GM18519 (cell line): ENCODE measurements around the gene HLA-B.
"Not testable (repeated sequence)": the region's sequence is repeated elsewhere in the genome, so short reads cannot be mapped to it uniquely, and the experiment has no call there.

ENCODE experiments used
- ATAC-seq: cut with Tn5 transposase; IDR thresholded peaks from one replicate; pipeline ENCODE4 v1.9.1; 2021; ENCODE audit warnings: mild to moderate bottlenecking, moderate library complexity; ENCODE audit not compliant: unreplicated experiment, low FRiP score

The HLA-B gene

GRCh38 chr6:31385041-31385440 lies 28.1 kb upstream of the HLA-B start:
- no peak for ATAC-seq

- ATAC-seq: no peak
Measured at GRCh38 chr6:31383149-31383548, 26.2 kb upstream of the HLA-B start.

GRCh38 chr6:31381666-31382065 lies 24.7 kb upstream of the HLA-B start:
- no peak for ATAC-seq

- ATAC-seq: no peak
Measured at GRCh38 chr6:31379850-31380249, 22.9 kb upstream of the HLA-B start.

- no peak for ATAC-seq
Measured at GRCh38 chr6:31378721-31379103, 21.7 kb upstream of the HLA-B start.

- ATAC-seq: no peak
Measured at GRCh38 chr6:31378062-31378720, 21.2 kb upstream of the HLA-B start.

GRCh38 chr6:31377029-31377428 lies 20.1 kb upstream of the HLA-B start:
- ATAC-seq: no peak

GRCh38 chr6:31375699-31376098 lies 18.7 kb upstream of the HLA-B start:
- no peak for ATAC-seq

- ATAC-seq: not testable (repeated sequence)
Measured at GRCh38 chr6:31374118-31374517, 17.1 kb upstream of the HLA-B start.

- ATAC-seq: no peak
Measured at GRCh38 chr6:31368461-31368860, 11.5 kb upstream of the HLA-B start.

- ATAC-seq: no peak
Measured at GRCh38 chr6:31366693-31367470, 9.9 kb upstream of the HLA-B start.

GRCh38 chr6:31365864-31366263 lies 8.9 kb upstream of the HLA-B start:
- no peak for ATAC-seq

- ATAC-seq: no peak
Measured at GRCh38 chr6:31363811-31364210, 6.8 kb upstream of the HLA-B start.

- no peak for ATAC-seq
Measured at GRCh38 chr6:31362751-31363150, 5.8 kb upstream of the HLA-B start.

- ATAC-seq: no peak
Measured at GRCh38 chr6:31359581-31359980, 2.6 kb upstream of the HLA-B start.

GRCh38 chr6:31358302-31358701 lies 1.3 kb upstream of the HLA-B start:
- ATAC-seq: no peak

- no peak for ATAC-seq
Measured at GRCh38 chr6:31357886-31358285, 907 bp upstream of the HLA-B start.

GRCh38 chr6:31356216-31356945 lies 598 bp downstream of the HLA-B start:
- no peak for ATAC-seq

GRCh38 chr6:31355583-31355948 lies 1.4 kb downstream of the HLA-B start:
- no peak for ATAC-seq

GRCh38 chr6:31354864-31355582 lies 2.0 kb downstream of the HLA-B start:
- ATAC-seq: no peak
